Hematopoietic multipotent progenitor cell treated with erythropoietin and hydrocortisone succinate and interleukin-3 and kit ligand, for 8 days (in vitro differentiated cells): ENCODE results near the gene NUP98.

Source experiments
- DNase-seq: peaks from one replicate; pipeline ENCODE4 v3.0.0-alpha.2; 2015

The NUP98 gene

GRCh38 chr11:3797329-3798090 lies at the start of gene NUP98:
Gene NUP98, minus strand, starts transcription at chr11:3797554. Its CDS starts 15,437 bp downstream, at chr11:3782117.
- DNase-seq: peak; percentile 100

GRCh38 chr11:3845670-3846069 lies 48.3 kb upstream of the NUP98 start:
- no peak for DNase-seq

- no peak for DNase-seq
Measured at GRCh38 chr11:3845246-3845645, 47.9 kb upstream of the NUP98 start.

GRCh38 chr11:3843326-3843725 lies 46.0 kb upstream of the NUP98 start:
- DNase-seq: peak; percentile 0

- peak; percentile 88 for DNase-seq
Measured at GRCh38 chr11:3841426-3842350, 44.3 kb upstream of the NUP98 start.

GRCh38 chr11:3840870-3841425 lies 43.6 kb upstream of the NUP98 start, which contains the start of gene RHOG:
Gene RHOG, minus strand, starts transcription at chr11:3840959. Its CDS starts 12,821 bp downstream, at chr11:3828138.
- peak; percentile 85 for DNase-seq

- DNase-seq: peak; percentile 44
Measured at GRCh38 chr11:3840004-3840869, 42.9 kb upstream of the NUP98 start.

- no peak for DNase-seq
Measured at GRCh38 chr11:3838504-3838903, 41.1 kb upstream of the NUP98 start.

- DNase-seq: peak; percentile 75
Measured at GRCh38 chr11:3837793-3838192, 40.4 kb upstream of the NUP98 start.

GRCh38 chr11:3836903-3837302 lies 39.5 kb upstream of the NUP98 start:
- no peak for DNase-seq

- no peak for DNase-seq
Measured at GRCh38 chr11:3835751-3836150, 38.4 kb upstream of the NUP98 start.

GRCh38 chr11:3834664-3835461 lies 37.5 kb upstream of the NUP98 start:
- DNase-seq: peak; percentile 94

GRCh38 chr11:3834349-3834663 lies 37.0 kb upstream of the NUP98 start:
- DNase-seq: no peak

- DNase-seq: peak; percentile 94
Measured at GRCh38 chr11:3833449-3833848, 36.1 kb upstream of the NUP98 start.

- DNase-seq: no peak
Measured at GRCh38 chr11:3832816-3833215, 35.5 kb upstream of the NUP98 start.

GRCh38 chr11:3831378-3832239 lies 34.3 kb upstream of the NUP98 start:
- peak; percentile 63 for DNase-seq

- DNase-seq: no peak
Measured at GRCh38 chr11:3830730-3831129, 33.4 kb upstream of the NUP98 start.

GRCh38 chr11:3830088-3830487 lies 32.7 kb upstream of the NUP98 start:
- no peak for DNase-seq

GRCh38 chr11:3827434-3828186 lies 30.3 kb upstream of the NUP98 start:
- no peak for DNase-seq

GRCh38 chr11:3826721-3827120 lies 29.4 kb upstream of the NUP98 start:
- no peak for DNase-seq
